H1 (cell line): ENCODE results near the gene P2RY8. TPM values are rescaled to one million over a fixed set of nuclear protein-coding genes. Genes with fewer than 3 reads are reported as not detected.

Experiments
- CTCF ChIA-PET: fragments of 300-600 bp; sonication (Branson Sonifier 250); formaldehyde crosslinking; loops from one replicate; lab custom pipeline; 2021; ENCODE audit not compliant: partially characterized antibody; lab: Charles Lee
- POLR2A ChIA-PET: fragments of 300-600 bp; sonication (Branson Sonifier 250); formaldehyde crosslinking; loops from one replicate; lab custom pipeline; 2021; ENCODE audit warnings: inconsistent platforms; ENCODE audit not compliant: partially characterized antibody; lab: Charles Lee
- DNase-seq, 2 experiments: peaks; one replicate each; pipeline versions ENCODE4 v3.0.0 to v3.0.0-alpha.2; 2010 to 2022; ENCODE audit warnings: low spot score in 2 of 2, low read depth in 1 of 2, mixed read lengths in 1 of 2
- FAIRE-seq: peaks from 2 replicates; lab custom pipeline; 2011; peaks lifted over from hg19 to GRCh38; lab: Jason Lieb, UNC
- H2AFZ ChIP-seq: 2 replicates; pipeline ENCODE4 v1.8.1; 2012; ENCODE audit warnings: low read length, inconsistent platforms
- H2AK5ac ChIP-seq: 2 replicates; pipeline ENCODE4 v1.6.1; 2013; ENCODE audit warnings: low read depth, low read length
- H2BK120ac ChIP-seq: replicated peaks from 2 replicates; pipeline ENCODE3; 2013; ENCODE audit warnings: low read depth, low read length, inconsistent platforms
- H2BK12ac ChIP-seq: 2 replicates; pipeline ENCODE4 v1.6.1; 2013; ENCODE audit warnings: low read depth, low read length
- H2BK15ac ChIP-seq: 2 replicates; pipeline ENCODE4 v1.6.1; 2013; ENCODE audit warnings: low read length
- H2BK20ac ChIP-seq: 2 replicates; pipeline ENCODE4 v1.6.1; 2013; ENCODE audit warnings: low read length
- H2BK5ac ChIP-seq: 2 replicates; pipeline ENCODE4 v1.6.1; 2013; ENCODE audit warnings: low read depth, low read length
- H3K14ac ChIP-seq: 2 replicates; pipeline ENCODE4 v1.6.1; 2013; ENCODE audit warnings: inconsistent platforms; ENCODE audit not compliant: insufficient read length
- H3K18ac ChIP-seq: 2 replicates; pipeline ENCODE4 v1.6.1; 2013; ENCODE audit warnings: low read length; ENCODE audit errors: extremely low read depth
- H3K23ac ChIP-seq: 2 replicates; pipeline ENCODE4 v1.6.1; 2013; ENCODE audit warnings: inconsistent platforms; ENCODE audit not compliant: insufficient read length
- H3K23me2 ChIP-seq: 2 replicates; pipeline ENCODE4 v1.6.1; 2013; ENCODE audit warnings: low read depth, low read length
- H3K27ac ChIP-seq: 2 replicates; pipeline ENCODE4 v1.6.1; 2011; ENCODE audit warnings: low read depth, low read length, inconsistent platforms
- H3K27me3 ChIP-seq, 4 experiments: replicated peaks in 1 of 4; 1 replicate in 1 of 4; 2 replicates in 3 of 4; pipeline versions ENCODE4 v1.6.1 to v1.8.1; 2011 to 2013; ENCODE audit warnings: low read length in 3 of 4, mild to moderate bottlenecking in 3 of 4, inconsistent platforms in 2 of 4, mixed read lengths in 2 of 4, moderate library complexity in 1 of 4; ENCODE audit not compliant: control insufficient read depth in 3 of 4, insufficient read depth in 3 of 4; ENCODE audit errors: extremely low read depth in 1 of 4
- H3K36me3 ChIP-seq, 4 experiments: 2 replicates each; pipeline versions ENCODE4 v1.6.1 to v1.8.1; 2011 to 2013; ENCODE audit warnings: mild to moderate bottlenecking in 4 of 4, low read length in 3 of 4, moderate library complexity in 2 of 4, control low read depth in 1 of 4, inconsistent platforms in 1 of 4; ENCODE audit not compliant: insufficient read depth in 4 of 4, control insufficient read depth in 2 of 4
- H3K4ac ChIP-seq: replicated peaks from 2 replicates; pipeline ENCODE3; 2013; ENCODE audit warnings: low read length, low read depth, mixed read lengths, inconsistent platforms; ENCODE audit not compliant: insufficient read length
- H3K4me1 ChIP-seq, 4 experiments: replicated peaks in 1 of 4; 1 replicate in 1 of 4; 2 replicates in 3 of 4; pipeline versions ENCODE4 v1.6.1 to v1.8.1; 2011 to 2013; ENCODE audit warnings: low read length in 3 of 4, inconsistent platforms in 2 of 4, mixed read lengths in 1 of 4; ENCODE audit not compliant: insufficient read depth in 4 of 4, control insufficient read depth in 3 of 4
- H3K4me2 ChIP-seq, 2 experiments: 2 replicates each; pipeline versions ENCODE4 v1.6.1 to v1.8.1; 2011 to 2013; ENCODE audit warnings: low read depth in 2 of 2, low read length in 2 of 2, control low read depth in 1 of 2, inconsistent platforms in 1 of 2, mild to moderate bottlenecking in 1 of 2; ENCODE audit not compliant: insufficient read depth in 1 of 2
- H3K4me3 ChIP-seq, 4 experiments: fragments of 200-600, 300-600 bp in 1 of 4; sonication (generic), shearing (Covaris generic), sonication (Bioruptor Twin) in 1 of 4; 2 replicates each; pipeline versions ENCODE4 v1.5.1 to v1.8.1; 2011 to 2016; ENCODE audit warnings: low read length in 4 of 4, low read depth in 3 of 4, control low read depth in 2 of 4, inconsistent platforms in 2 of 4, mild to moderate bottlenecking in 2 of 4, mixed read lengths in 1 of 4, moderate library complexity in 1 of 4; ENCODE audit not compliant: insufficient read depth in 2 of 4; ENCODE audit errors: extremely low read depth in 1 of 4
- H3K56ac ChIP-seq: replicated peaks from 2 replicates; pipeline ENCODE3; 2013; ENCODE audit warnings: low read depth, mild to moderate bottlenecking, mixed read lengths, low read length, inconsistent platforms; ENCODE audit not compliant: insufficient read length
- H3K79me1 ChIP-seq: 2 replicates; pipeline ENCODE4 v1.6.1; 2013; ENCODE audit warnings: low read depth, low read length, control low read depth
- H3K79me2 ChIP-seq, 2 experiments: 2 replicates each; pipeline versions ENCODE4 v1.6.1 to v1.8.1; 2012 to 2013; ENCODE audit warnings: low read length in 2 of 2, mild to moderate bottlenecking in 2 of 2, inconsistent platforms in 1 of 2; ENCODE audit not compliant: insufficient read depth in 2 of 2, control insufficient read depth in 1 of 2
- H3K9ac ChIP-seq, 4 experiments: replicated peaks in 1 of 4; 1 replicate in 1 of 4; 2 replicates in 3 of 4; pipeline versions ENCODE4 v1.6.1 to v1.8.1; 2011 to 2013; ENCODE audit warnings: low read depth in 3 of 4, low read length in 3 of 4, control low read depth in 2 of 4, mild to moderate bottlenecking in 2 of 4, moderate library complexity in 2 of 4, inconsistent platforms in 1 of 4; ENCODE audit errors: extremely low read depth in 1 of 4
- H3K9me3 ChIP-seq, 2 experiments: 2 replicates each; pipeline versions ENCODE4 v1.6.1 to v1.8.1; 2012 to 2013; ENCODE audit warnings: mild to moderate bottlenecking in 2 of 2, moderate library complexity in 2 of 2, control low read depth in 1 of 2, inconsistent platforms in 1 of 2, low read depth in 1 of 2, low read length in 1 of 2, mixed read lengths in 1 of 2; ENCODE audit not compliant: insufficient read depth in 2 of 2
- H4K20me1 ChIP-seq, 2 experiments: replicated peaks in 1 of 2; 2 replicates each; pipeline versions ENCODE3 to v1.8.1; 2011 to 2013; ENCODE audit warnings: inconsistent platforms in 2 of 2, low read length in 2 of 2, mild to moderate bottlenecking in 1 of 2; ENCODE audit not compliant: insufficient read depth in 2 of 2, control insufficient read depth in 1 of 2
- H4K5ac ChIP-seq: 2 replicates; pipeline ENCODE4 v1.6.1; 2013; ENCODE audit warnings: low read length, low read depth, mixed read lengths, inconsistent platforms; ENCODE audit not compliant: insufficient read length
- H4K8ac ChIP-seq: 2 replicates; pipeline ENCODE4 v1.8.0; 2013; ENCODE audit warnings: mild to moderate bottlenecking, moderate library complexity, low read length, inconsistent platforms; ENCODE audit not compliant: insufficient read depth; ENCODE audit errors: extremely low read depth
- H4K91ac ChIP-seq: replicated peaks from 2 replicates; pipeline ENCODE3; 2013; ENCODE audit warnings: low read length, mixed read lengths, inconsistent platforms; ENCODE audit not compliant: insufficient read length
- CHD1 ChIP-seq: IDR thresholded peaks from 2 replicates; pipeline ENCODE4 v1.6.1; 2012; ENCODE audit warnings: low read depth, low read length, improper control_type of control experiment
- EZH2 ChIP-seq: fragments of 200-600 bp; sonication (generic); IDR thresholded peaks from 2 replicates; pipeline ENCODE4 v1.7.1; 2012; ENCODE audit warnings: low read depth, mild to moderate bottlenecking, moderate library complexity, low read length, inconsistent platforms; ENCODE audit not compliant: severe bottlenecking
- HDAC2 ChIP-seq, 2 experiments: fragments of 300-600 bp in 1 of 2; sonication (generic) in 1 of 2; IDR thresholded peaks; 2 replicates each; pipeline ENCODE4 v1.6.1; 2011 to 2012; ENCODE audit warnings: low read depth in 2 of 2, low read length in 2 of 2, mild to moderate bottlenecking in 2 of 2, moderate library complexity in 2 of 2, borderline replicate concordance in 1 of 2, inconsistent platforms in 1 of 2
- POLR2A ChIP-seq, 2 experiments: IDR thresholded peaks; 1 replicate in 1 of 2; 2 replicates in 1 of 2; pipeline ENCODE4 v1.6.1; 2011; ENCODE audit warnings: low read depth in 2 of 2, low read length in 2 of 2, mild to moderate bottlenecking in 2 of 2; ENCODE audit errors: control extremely low read depth in 1 of 2
- RFX5 ChIP-seq: IDR thresholded peaks from 2 replicates; pipeline ENCODE4 v1.6.1; 2011; ENCODE audit warnings: low read depth, low read length, improper control_type of control experiment, borderline replicate concordance
- SIN3A ChIP-seq, 2 experiments: IDR thresholded peaks in 1 of 2; conservative IDR thresholded peaks in 1 of 2; 2 replicates each; pipeline ENCODE4 v1.6.1; 2011 to 2012; ENCODE audit warnings: low read length in 2 of 2, improper control_type of control experiment in 1 of 2, low read depth in 1 of 2, mild to moderate bottlenecking in 1 of 2
- SP4 ChIP-seq: IDR thresholded peaks from 2 replicates; pipeline ENCODE4 v1.6.1; 2012; ENCODE audit warnings: low read length, inconsistent platforms
- ZNF274 ChIP-seq: IDR thresholded peaks from 2 replicates; pipeline ENCODE4 v1.7.0; 2012; ENCODE audit warnings: low read length, borderline replicate concordance; ENCODE audit errors: extremely low read depth
- WGBS, 2 experiments: shearing (Covaris generic) in 1 of 2; methylation state at CpG; one replicate each; pipeline versions ENCODE4 v1.1.6 to v1.1.7; 2013 to 2015; ENCODE audit warnings: low lambda C conversion rate in 2 of 2, mixed read lengths in 2 of 2, inconsistent platforms in 1 of 2, low coverage in 1 of 2, missing lambda C conversion rate in 1 of 2; ENCODE audit not compliant: insufficient replicate concordance in 2 of 2, insufficient coverage in 1 of 2, insufficient read length in 1 of 2; ENCODE audit errors: extremely low coverage in 1 of 2, missing lambda C conversion rate in 1 of 2; 5-methylcytosine and 5-hydroxymethylcytosine counted together
- polyA plus RNA-seq, 7 experiments: library from polyadenylated mRNA; depleted of rRNA in 3 of 7; stranded (reverse) in 5 of 7; unstranded in 2 of 7; fragments of >200 nt in 5 of 7; fragments of 200-250 nt in 2 of 7; gene quantifications; 1 replicate in 5 of 7; 2 replicates in 1 of 7; 4 replicates in 1 of 7; pipeline versions ENCODE4 v1.2.1 to v1.2.3, GENCODE V29; 2011 to 2013; ENCODE audit warnings: missing spikeins in 2 of 7, mixed read lengths in 2 of 7
- total RNA-seq: library from RNA; stranded (reverse); fragmentation: NEBNext Ultra II Directional; extraction: Animal tissue kit (Norgen Biotek cat#: 25700); gene quantifications from 2 replicates; pipeline ENCODE4 v1.2.1, GENCODE V29; 2021

Gene P2RY8
- total and polyA plus RNA-seq, 2 of the 8 experiments (the other 6 are each of a cell fraction or from before 2014, with no cell fraction given): 0.09 to 0.15 TPM

DNA sequence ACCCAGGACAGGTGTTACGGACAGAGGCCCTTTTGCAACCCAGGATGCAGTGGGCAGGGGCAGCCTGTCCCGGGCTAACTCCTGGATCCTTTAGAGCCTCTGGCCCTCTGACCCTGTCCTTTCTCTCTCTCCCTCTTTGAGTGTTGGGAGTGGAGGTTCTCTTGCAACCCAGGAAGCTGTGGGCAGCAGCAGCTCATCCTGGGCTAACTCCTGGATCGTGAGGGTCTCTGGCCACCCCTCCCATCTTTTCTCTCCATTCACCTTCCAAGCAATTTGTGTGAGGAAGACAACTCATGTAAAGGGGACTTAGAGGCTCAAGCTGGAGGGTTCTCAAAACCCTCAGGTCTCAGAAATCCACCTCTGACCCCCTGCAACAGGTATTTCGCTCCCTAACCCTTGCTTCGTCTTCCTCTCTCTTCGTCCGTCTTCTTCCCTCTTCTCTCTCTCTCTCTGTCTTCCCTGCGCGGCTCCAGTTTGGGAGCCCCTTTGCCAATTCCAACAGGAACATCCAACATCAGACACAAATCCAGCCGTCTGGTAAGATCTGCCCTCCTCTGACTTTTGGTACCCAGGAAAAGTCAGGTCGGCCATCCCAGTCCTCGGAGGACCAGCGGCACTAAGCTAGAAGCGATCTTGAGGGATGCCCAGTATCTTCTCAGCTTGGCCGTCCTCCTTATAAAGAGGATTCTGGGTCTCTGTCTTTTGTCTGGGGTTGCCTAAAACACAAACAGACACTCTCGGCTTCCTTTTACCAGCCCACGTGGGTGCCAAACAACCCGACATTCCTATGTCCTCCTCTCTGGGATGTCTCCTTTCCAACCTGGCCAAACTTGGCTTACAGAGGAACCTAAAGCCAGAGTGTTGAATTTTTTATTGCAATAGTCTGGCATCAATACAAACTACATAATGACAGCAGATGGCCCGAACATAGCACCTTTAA lies 92.2 kb downstream of the P2RY8 start:
- no peak overlapping the region for H3K23ac ChIP-seq
- no peak for FAIRE-seq
- POLR2A ChIA-PET: no interaction called here

More for the DNA sequence above, 92.2 kb downstream of the P2RY8 start:
- H3K4ac ChIP-seq: no peak overlapping the region
- H3K9ac ChIP-seq: no peak overlapping the region
- WGBS, 2 experiments: 86% methylated on average over 18 of the region's 19 CpGs; no CpG with 5 or more reads in 1 of the 2 experiments
- peaks cover 4 to 45% (median 14%) of the 10 kb centered on the region in 4 experiments; a peak in 6 of 8 replicates for H3K36me3 ChIP-seq
- no peak overlapping the region for H2BK20ac ChIP-seq
- peaks cover 9% of the 10 kb centered on the region; the same call in 1 of the 2 replicates for H3K23me2 ChIP-seq
- H3K18ac ChIP-seq: no peak overlapping the region
- no peak overlapping the region for H4K91ac ChIP-seq
- no peak overlapping the region for H3K4me2 ChIP-seq
- no peak overlapping the region for H4K8ac ChIP-seq
- CTCF ChIA-PET: no interaction called here
- H2AK5ac ChIP-seq: no peak overlapping the region
- H4K20me1 ChIP-seq: peaks cover 0 to 5% of the 10 kb centered on the region in 2 experiments
- H4K5ac ChIP-seq: no peak overlapping the region
- no peak for DNase-seq
- peaks cover 36% of the 10 kb centered on the region for H3K79me1 ChIP-seq
- H3K27ac ChIP-seq: no peak overlapping the region
- H2AFZ ChIP-seq: no peak overlapping the region
- no peaks in the 10 kb centered on the region for H3K4me1 ChIP-seq
- no peak for TF ChIP-seq POLR2A (IDR thresholded peaks at IDR 0.05; ENCODE audit: control extremely low read depth in 1 of 2, low read depth in 2 of 2, low read length in 2 of 2)
- TF ChIP-seq RFX5: no peak
- no peak for TF ChIP-seq SIN3A (conservative IDR thresholded peaks at IDR 0.05 in 1 of 2, IDR thresholded peaks at IDR 0.05 in 1 of 2; ENCODE audit: low read depth in 1 of 2, low read length in 2 of 2)
- no peak for TF ChIP-seq CHD1
- TF ChIP-seq HDAC2 (IDR thresholded peaks at IDR 0.05; ENCODE audit: borderline replicate concordance in 1 of 2, low read depth in 2 of 2, low read length in 2 of 2): no peak
- no peak for TF ChIP-seq EZH2
- no peak for TF ChIP-seq ZNF274
- no peak for TF ChIP-seq SP4
- TF ChIP-seq, all 59 proteins: peak for 0
- H2BK15ac ChIP-seq: no peak overlapping the region
- peaks cover 4 to 22% of the 10 kb centered on the region in 2 experiments; a peak in 3 of 4 replicates for H3K9me3 ChIP-seq
- no peak overlapping the region for H2BK5ac ChIP-seq
- H3K14ac ChIP-seq: no peak overlapping the region
- H2BK120ac ChIP-seq: no peak overlapping the region
- peaks cover 39 to 82% of the 10 kb centered on the region in 2 experiments for H3K79me2 ChIP-seq
- H2BK12ac ChIP-seq: no peak overlapping the region
- no peaks in the 10 kb centered on the region for H3K27me3 ChIP-seq
- no peak overlapping the region for H3K4me3 ChIP-seq
- H3K56ac ChIP-seq: no peak overlapping the region
